ENCODE data around the gene INO80.

The INO80 gene

DNA sequence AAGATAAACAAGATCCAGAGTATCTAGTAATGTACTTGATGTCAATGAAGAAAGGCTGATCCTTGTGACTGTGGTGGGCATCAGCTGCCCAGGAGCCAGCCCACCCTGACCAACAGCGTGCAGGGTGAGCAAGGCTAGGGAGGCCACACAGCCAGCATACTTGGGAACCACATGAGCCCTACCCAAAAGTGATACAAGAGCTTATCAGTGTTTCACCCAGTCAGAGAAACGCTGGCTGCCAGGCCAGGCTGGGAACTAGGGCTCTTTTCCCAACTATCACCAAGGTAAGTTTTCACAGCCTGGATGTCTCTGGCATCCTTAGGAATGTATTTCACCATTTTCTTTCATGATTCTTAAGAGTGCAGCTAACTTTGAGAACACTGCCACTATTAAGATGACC, 137.9 kb downstream of the INO80 start:
- TF ChIP-seq, protein P1, sequence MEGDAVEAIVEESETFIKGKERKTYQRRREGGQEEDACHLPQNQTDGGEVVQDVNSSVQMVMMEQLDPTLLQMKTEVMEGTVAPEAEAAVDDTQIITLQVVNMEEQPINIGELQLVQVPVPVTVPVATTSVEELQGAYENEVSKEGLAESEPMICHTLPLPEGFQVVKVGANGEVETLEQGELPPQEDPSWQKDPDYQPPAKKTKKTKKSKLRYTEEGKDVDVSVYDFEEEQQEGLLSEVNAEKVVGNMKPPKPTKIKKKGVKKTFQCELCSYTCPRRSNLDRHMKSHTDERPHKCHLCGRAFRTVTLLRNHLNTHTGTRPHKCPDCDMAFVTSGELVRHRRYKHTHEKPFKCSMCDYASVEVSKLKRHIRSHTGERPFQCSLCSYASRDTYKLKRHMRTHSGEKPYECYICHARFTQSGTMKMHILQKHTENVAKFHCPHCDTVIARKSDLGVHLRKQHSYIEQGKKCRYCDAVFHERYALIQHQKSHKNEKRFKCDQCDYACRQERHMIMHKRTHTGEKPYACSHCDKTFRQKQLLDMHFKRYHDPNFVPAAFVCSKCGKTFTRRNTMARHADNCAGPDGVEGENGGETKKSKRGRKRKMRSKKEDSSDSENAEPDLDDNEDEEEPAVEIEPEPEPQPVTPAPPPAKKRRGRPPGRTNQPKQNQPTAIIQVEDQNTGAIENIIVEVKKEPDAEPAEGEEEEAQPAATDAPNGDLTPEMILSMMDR (IDR thresholded peaks at IDR 0.05; ENCODE audit: control insufficient read depth, extremely low read depth, insufficient read depth), result no peak
- H3K4me3 ChIP-seq (ENCODE audit: low read depth, low read length), result no peak overlapping the region
- no peak for DNase-seq (ENCODE audit: low read depth)

DNA sequence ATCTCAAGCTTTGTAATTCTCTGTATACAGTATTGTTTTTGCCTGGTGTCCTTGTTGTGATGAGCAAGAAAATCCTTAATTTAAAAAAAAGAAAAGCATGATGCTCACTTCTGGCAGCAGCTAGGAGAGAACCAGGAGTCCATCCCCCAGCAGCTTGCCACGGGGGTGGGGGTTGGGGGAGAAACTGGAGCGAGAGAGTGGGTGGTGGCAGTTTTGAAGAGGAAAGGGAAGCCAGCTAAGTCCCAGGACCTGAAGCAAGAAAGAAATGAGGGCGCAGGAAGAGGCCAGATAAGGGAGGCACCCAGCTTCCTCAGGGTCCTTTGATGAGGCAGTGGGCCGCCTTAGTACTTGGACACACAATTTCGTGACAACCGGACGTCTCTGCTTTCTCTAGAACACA, 139.3 kb downstream of the INO80 start:
- no peak overlapping the region for H3K4me3 ChIP-seq (ENCODE audit: low read depth, low read length)
- no peak for DNase-seq (ENCODE audit: low read depth)
- TF ChIP-seq, protein P1 (IDR thresholded peaks at IDR 0.05; ENCODE audit: control insufficient read depth, extremely low read depth, insufficient read depth), result no peak

DNA sequence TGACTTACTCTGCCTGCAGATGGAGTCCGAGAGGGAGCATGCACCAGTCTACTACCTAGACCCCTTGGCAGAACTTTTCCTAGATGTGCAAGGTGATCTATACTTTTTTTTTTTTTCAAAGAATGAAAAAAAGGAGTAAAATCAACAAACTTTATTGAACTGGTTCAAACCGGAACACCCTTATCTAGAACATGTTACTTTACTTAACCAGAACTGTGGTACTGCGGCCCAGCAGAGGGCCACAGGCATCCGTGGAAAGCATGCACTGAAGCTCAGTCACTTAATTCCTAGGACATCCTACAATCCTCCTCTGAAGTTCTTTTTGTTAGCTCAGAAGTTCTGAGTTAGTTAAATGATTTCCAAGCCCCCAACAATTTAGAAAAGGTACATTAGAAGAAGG, 141.2 kb downstream of the INO80 start:
- no peak for DNase-seq (ENCODE audit: low read depth)
- TF ChIP-seq, protein P1 (IDR thresholded peaks at IDR 0.05; ENCODE audit: control insufficient read depth, extremely low read depth, insufficient read depth), result no peak
- H3K4me3 ChIP-seq (ENCODE audit: low read depth, low read length), result no peak overlapping the region

DNA sequence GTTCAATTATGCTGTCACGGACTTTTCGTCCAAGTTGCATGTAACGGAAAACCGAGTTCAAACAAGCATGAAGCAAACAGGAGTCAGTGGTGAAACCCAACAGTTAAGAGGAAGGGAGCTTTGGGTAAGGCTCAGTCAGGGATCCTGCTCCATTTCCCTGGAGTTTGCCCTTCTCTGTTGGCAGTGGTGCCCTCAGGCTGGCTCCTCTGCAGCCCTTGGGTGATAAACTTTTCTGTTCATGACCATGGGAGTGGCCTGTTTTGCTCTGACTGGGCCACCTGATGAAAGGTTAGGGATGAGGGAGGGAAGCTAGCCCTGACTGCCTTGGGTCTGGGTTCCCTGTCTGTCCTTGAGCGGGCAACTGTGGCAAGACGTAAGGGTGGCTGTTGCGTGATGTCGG, 146.7 kb downstream of the INO80 start:
- no peak overlapping the region for H3K4me3 ChIP-seq (ENCODE audit: low read depth, low read length)
- TF ChIP-seq, protein P1 (IDR thresholded peaks at IDR 0.05; ENCODE audit: control insufficient read depth, extremely low read depth, insufficient read depth), result no peak
- no peak for DNase-seq (ENCODE audit: low read depth)

DNA sequence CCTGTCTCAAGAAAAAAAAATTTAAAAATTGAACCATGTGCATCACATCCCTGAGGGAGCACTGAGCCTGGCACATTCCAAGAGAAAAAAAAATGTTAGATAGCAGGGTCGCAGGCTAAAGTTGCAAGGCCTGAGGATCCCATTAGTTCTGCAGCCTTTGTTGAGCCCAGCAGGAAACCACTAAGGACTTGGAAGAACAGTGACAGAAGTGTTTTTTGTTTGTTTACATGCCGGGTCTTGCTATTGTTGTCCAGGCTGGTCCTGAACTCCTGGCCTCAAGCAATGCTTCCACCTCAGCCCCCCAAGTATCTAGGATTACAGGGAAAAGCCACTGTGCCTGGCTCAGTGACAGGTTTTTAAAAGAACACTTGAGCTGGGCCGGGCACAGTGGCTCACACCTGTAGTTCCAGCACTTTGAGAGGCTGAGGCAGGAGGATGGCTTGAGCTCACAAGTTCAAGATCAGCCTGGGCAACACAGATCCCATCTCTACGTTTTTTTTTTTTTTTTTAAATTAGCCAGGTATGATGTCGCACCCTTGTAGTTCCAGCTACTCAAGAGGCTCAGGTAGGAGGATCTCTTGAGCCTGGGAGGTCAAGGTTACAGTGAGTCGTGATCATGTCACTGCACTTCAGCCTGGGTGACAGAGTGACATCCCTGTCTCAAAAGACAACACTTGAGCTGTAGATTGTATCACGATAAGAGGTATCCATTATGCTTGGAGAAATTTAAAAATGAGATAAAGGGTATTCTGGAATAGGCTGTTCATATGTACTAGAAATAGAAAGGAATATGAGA, 147.6 kb downstream of the INO80 start:
- DNase-seq (ENCODE audit: low read depth), result no peak
- no peak overlapping the region for H3K4me3 ChIP-seq (ENCODE audit: low read depth, low read length)
- TF ChIP-seq, protein P1 (IDR thresholded peaks at IDR 0.05; ENCODE audit: control insufficient read depth, extremely low read depth, insufficient read depth), result no peak

DNA sequence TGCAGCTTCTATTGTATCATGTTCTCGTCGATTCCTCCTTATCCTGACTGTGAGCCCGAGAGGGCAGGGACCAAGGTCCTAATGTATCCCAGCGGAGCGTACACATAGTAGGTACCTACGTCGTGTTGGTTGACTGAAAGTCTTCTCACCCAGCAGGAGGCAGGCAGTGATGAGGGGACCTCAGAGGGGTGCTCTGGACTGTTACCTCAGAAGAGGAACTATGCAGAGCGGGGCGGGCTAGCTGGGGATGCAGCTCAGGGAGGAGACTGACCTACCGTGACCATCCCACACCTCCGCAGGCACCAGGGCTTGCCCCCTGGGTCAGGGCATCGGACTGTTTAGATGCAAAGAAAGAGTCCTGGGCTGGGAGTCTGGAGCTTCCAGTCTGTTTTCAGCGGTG, 151.4 kb downstream of the INO80 start:
- DNase-seq (ENCODE audit: low read depth), result no peak
- TF ChIP-seq, protein P1 (IDR thresholded peaks at IDR 0.05; ENCODE audit: control insufficient read depth, extremely low read depth, insufficient read depth), result no peak
- H3K4me3 ChIP-seq (ENCODE audit: low read depth, low read length), result no peak overlapping the region

DNA sequence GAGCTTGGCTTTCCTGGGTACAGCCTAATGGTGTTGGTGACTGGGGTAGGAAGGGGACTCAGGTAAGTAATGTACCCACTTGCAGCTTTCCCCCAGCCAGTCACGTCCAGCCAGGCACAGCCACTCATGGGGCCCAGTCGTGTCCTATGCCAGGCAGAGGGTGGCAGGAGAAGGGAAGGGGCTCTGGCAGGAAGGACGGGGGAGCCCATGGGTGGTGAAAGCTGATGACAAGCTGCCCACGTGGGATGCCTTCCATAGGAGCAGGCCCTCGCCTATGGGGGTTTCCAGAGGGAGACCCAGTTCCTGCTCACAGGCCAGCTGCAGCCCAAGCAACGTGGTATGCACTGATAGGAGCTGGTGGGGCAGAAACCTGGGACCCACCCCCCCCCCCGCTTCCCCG, 152.1 kb downstream of the INO80 start:
- DNase-seq (ENCODE audit: low read depth), result no peak
- H3K4me3 ChIP-seq (ENCODE audit: low read depth, low read length), result no peak overlapping the region
- TF ChIP-seq, protein P1 (IDR thresholded peaks at IDR 0.05; ENCODE audit: control insufficient read depth, extremely low read depth, insufficient read depth), result no peak

All from LNCaP clone FGC (cell line).